Fibroblast of the aortic adventitia (primary cell): Measurements from ENCODE around the gene NPAS1. TPM values are rescaled to one million over a fixed set of nuclear protein-coding genes. Genes with fewer than 3 reads are reported as not detected.
"Not testable (repeated sequence)": the region's sequence is repeated elsewhere in the genome, so short reads cannot be mapped to it uniquely, and the experiment has no call there.

ENCODE experiments used
- DNase-seq: peaks from one replicate; pipeline ENCODE4 v3.0.0-alpha.2; 2010; ENCODE audit warnings: low read depth
- H3K4me3 ChIP-seq: 2 replicates; pipeline ENCODE4 v1.5.1; 2011; ENCODE audit warnings: low read depth, mild to moderate bottlenecking, control low read depth, low read length, moderate library complexity
- CTCF ChIP-seq: IDR thresholded peaks from 2 replicates; pipeline ENCODE4 v1.5.1; 2011; ENCODE audit warnings: mild to moderate bottlenecking, low read length, control low read depth, inconsistent platforms; ENCODE audit not compliant: insufficient read depth
- total RNA-seq: library from RNA; depleted of rRNA; stranded (reverse); fragments of >200 nt; gene quantifications from 2 replicates; pipeline ENCODE4 v1.2.3, GENCODE V29; 2012; ENCODE audit warnings: low replicate concordance

The NPAS1 gene
- total RNA-seq, 1 donor = 2.1 TPM

- TF ChIP-seq CTCF = no peak
- no peak for DNase-seq
- H3K4me3 ChIP-seq = no peak overlapping the region
Measured at GRCh38 chr19:47005164-47005641, 14.4 kb upstream of the NPAS1 start.

- no peak for TF ChIP-seq CTCF
- H3K4me3 ChIP-seq = no peak overlapping the region
Measured at GRCh38 chr19:47005873-47006272, 13.8 kb upstream of the NPAS1 start.

GRCh38 chr19:47006496-47006895, 13.1 kb upstream of the NPAS1 start:
- no peak for DNase-seq
- TF ChIP-seq CTCF = no peak

More at GRCh38 chr19:47005873-47006272, 13.8 kb upstream of the NPAS1 start:
- no peak for DNase-seq

GRCh38 chr19:47010549-47010948, 9.1 kb upstream of the NPAS1 start:
- DNase-seq, H3K4me3 ChIP-seq: not testable (repeated sequence)

More at GRCh38 chr19:47006496-47006895, 13.1 kb upstream of the NPAS1 start:
- no peak overlapping the region for H3K4me3 ChIP-seq

- H3K4me3 ChIP-seq = no peak overlapping the region
- DNase-seq = no peak
Measured at GRCh38 chr19:47012617-47013016, 7.0 kb upstream of the NPAS1 start.

GRCh38 chr19:47013041-47013517, 6.6 kb upstream of the NPAS1 start:
- peak; percentile 73 for DNase-seq
- TF ChIP-seq CTCF = peak; percentile 98
- H3K4me3 ChIP-seq = no peak overlapping the region

More at GRCh38 chr19:47012617-47013016, 7.0 kb upstream of the NPAS1 start:
- no peak for TF ChIP-seq CTCF

GRCh38 chr19:47018923-47019322, 714 bp upstream of the NPAS1 start:
- no peak for TF ChIP-seq CTCF
- DNase-seq = no peak
- no peak overlapping the region for H3K4me3 ChIP-seq
